Activated effector memory CD4-positive, alpha-beta T cell treated with anti-CD3 and anti-CD28 coated beads, Interleukin-2, amount 50 U/mL, for 16 hours (primary cell): Measurements from ENCODE around the gene TMEM250.

Experiments
- DNase-seq: peaks from one replicate; pipeline ENCODE4 v3.0.0-alpha.2; 2020

TMEM250 gene

DNA sequence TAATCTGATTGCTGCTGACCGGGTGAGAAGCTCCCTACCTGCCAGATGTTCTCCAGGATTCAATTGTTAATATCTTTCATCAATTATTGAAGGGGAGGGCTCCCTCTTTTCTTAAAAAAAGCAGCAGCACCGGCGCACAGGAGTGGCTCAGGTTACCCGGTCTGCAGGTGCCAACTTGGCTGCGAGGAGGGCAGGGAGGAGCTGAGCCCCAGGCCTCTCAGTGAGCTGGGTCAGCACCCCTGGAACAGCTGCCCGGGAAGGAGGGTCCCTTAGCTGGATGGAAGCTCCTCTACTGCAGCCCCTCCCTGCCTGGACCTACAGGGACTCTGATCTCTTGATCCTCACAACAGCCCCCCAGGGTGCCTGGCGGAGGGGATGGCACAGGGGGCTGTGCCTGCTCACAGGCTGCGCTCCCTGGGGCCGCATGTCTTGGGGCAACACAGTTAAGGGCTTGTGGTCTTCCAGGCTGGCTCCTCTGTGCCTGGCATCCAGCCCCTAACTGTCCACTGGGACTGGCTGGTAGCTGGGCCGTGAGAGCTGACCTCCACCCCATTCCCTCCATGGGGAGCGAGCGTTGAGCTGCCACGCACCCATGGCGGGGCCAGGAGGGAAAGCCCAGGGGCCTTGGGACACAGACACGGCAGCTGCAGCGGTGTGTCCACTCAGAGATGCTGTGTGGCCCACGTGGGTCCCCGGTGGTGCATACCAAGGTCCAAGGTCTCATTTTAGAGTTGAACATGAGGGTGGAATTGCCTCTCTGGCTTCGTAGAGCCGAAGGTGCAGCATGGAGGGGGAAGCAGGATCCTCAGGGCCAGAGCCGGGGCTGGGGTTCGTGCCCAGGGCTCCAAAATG is 28.6 kb upstream of the TMEM250 start:
- DNase-seq: no peak

DNA sequence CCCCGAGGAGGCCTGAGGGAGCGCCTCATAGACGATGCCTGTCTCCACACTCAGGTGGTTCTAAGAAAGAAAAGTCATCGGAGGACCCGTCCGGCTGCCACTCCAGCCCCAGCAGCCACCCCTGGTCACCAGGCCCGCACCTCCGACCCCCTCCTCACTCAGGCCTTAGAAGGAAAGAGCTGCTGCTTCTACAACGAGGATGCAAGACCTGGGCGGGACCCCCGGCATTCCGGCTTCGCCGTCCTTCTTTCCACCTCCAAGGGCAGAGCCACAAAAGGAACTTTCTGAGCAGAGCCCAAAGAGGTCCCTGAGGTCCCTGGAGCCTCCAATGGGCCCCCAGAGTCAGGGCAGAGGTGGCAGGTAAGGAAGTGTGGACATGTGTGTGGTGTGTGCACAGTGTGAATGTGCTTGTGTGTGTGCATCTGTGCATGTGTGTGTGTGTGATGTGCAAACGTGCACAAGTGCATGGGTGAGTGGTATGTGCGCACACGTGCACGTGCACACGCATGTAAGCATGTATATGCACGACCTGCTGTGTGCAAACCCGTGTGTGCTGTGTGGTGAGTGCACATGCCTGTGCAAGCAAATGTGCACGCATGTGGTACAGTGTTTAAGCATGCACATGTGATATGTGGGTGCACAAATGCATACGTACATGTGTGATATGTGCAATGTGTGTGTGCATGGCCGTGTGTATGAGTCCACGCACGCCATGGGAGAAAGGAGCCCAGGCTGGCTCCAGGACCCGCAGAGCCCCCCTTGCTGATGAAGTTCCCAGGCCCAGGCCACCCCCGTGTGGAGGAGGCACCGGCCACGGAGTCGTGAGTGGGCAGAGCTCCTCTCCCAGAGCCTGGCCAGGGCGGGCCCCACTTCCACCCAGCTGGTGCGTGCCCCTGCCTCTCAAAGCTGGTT is 27.7 kb upstream of the TMEM250 start:
- DNase-seq: no peak

DNA sequence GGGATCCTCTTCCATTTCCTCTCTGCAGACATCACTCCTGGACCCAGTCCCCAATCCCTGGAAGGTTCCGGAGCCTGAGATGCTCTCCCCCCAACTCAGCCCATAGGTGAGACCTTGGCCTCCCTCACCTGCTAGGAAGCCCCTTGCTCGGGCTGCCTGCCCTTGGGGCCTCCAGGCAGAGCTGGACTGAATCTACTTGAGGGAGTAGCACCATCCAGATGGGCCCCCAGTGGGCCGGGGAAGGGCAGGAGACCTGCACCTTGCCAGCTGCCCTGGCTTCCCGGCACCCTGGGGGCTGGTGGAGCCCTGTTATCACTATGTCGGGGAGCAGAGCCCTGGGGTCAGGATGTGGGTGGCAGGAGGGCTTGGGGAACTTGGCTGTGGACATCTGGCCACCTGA is 26.9 kb upstream of the TMEM250 start:
- DNase-seq: no peak

- no peak for DNase-seq
These were observed 25.8 kb upstream of the TMEM250 start for GRCh38 chr9:136144450-136144849.

DNA sequence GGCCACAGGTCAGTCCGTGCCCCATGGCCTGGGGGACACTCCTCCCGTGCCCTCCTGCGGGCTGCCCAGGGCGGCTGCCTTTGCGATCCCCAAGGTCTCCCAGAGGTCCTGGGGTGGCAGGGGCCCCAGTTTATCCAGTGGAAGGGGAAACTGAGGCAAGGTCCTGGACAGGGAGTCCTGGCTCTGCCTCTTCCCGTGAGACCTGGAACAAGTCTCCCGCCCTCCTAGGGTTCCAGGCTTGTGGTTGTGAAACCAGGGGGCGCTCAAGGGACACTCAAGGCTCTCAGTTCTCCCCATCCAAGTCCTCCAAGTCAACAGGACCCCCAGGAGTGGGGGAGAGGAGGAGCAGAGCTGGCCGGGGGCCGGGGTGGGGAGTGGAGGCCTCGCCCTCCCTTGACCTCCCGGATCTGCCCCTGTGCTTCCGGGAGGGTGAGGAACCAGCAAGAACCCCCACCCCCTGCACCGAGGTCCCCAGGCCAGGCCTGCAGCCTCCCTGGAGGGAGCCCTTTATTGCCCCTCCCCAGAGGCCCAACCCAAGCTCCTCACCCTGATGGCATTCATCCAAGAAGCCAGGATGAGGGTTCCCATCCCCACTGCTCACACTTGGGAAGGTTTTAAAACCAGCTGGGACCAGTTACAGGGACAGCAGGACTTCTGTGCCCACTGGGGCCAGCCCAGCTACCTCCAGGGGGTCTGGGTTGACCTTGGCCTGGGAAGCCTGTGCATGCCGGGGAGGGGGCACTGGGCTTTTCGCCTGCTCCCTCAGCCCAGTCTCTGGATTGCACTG is 24.7 kb upstream of the TMEM250 start:
- no peak for DNase-seq

GRCh38 chr9:136142859-136143214 is 24.2 kb upstream of the TMEM250 start:
- no peak for DNase-seq

DNA sequence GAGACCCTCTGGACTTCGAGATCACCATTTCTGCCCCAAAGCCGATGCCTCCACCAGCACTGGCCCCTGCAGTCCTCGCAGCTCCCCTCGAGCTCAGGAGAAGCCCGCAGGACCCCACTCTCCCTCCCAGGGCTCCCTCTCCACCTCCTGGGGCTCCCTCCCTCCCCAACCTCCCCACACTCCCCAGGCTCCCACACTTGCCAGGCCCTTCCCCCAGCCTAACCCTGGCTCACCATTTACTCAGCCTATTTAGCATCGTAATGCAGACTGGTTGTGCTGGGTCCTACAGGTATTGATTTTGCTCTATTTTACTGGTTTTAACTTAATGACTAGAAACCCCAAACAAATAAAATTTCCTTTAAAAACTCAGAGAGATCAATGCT is 23.7 kb upstream of the TMEM250 start:
- DNase-seq: no peak

GRCh38 chr9:136141682-136142413 is 23.2 kb upstream of the TMEM250 start:
- no peak for DNase-seq

DNA sequence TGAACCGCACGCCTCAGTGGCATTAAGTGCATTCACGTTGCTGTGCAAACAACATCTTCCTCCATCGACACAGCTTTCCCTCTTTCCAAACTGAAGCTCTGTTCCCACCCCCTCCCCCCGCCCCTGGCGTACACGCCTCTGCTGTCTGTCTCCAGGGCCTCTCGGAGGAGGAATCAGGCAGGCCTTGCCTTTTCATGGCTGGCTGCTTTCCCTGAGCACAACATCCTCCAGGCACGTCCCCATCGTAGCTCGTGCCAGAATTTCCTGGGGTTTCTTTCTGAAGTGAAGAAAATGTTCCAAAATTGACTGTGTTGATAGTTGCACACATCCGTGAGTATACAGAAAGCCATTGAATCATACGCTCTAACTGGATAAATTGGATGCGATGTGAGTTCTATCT is 22.3 kb upstream of the TMEM250 start:
- DNase-seq: no peak

DNA sequence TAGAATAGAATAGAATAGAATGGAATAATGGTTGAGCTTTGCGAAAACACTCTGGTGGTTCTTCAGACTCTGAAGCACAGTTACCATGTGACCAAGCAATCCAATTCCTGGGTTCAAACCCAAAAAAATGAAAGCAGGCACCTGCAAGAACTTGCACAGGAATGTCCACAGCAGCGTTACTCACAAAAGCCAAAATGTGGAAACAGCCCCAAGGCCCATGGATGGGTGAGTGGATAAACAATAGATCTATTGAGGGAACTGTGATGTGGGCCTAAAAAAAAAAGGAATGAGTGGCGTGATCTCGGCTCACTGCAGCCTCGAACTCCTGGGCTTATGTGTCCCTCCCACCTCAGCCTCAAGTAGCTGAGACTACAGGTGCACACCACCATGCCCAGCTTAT is 21.4 kb upstream of the TMEM250 start:
- no peak for DNase-seq

DNA sequence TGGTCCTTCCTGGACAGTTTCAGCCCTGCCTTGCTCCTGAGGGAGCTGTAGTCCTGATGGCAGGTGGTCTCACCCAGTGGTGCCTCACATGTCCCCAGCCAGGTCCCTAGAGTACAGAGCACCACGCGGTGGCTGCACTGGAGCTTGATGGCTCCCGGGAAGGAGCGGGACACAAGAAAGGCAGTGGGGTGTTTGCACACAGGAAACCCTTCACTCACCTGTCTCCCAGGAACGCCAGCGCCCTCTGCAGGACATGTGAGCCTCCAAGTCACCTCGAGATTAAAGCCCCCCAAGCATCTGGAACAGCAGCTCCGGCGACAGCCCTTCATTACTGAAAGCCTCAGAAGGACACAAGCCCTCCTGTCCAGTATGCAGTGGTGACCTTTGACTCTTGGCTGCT is 19.9 kb upstream of the TMEM250 start:
- peak; percentile 77 for DNase-seq

DNA sequence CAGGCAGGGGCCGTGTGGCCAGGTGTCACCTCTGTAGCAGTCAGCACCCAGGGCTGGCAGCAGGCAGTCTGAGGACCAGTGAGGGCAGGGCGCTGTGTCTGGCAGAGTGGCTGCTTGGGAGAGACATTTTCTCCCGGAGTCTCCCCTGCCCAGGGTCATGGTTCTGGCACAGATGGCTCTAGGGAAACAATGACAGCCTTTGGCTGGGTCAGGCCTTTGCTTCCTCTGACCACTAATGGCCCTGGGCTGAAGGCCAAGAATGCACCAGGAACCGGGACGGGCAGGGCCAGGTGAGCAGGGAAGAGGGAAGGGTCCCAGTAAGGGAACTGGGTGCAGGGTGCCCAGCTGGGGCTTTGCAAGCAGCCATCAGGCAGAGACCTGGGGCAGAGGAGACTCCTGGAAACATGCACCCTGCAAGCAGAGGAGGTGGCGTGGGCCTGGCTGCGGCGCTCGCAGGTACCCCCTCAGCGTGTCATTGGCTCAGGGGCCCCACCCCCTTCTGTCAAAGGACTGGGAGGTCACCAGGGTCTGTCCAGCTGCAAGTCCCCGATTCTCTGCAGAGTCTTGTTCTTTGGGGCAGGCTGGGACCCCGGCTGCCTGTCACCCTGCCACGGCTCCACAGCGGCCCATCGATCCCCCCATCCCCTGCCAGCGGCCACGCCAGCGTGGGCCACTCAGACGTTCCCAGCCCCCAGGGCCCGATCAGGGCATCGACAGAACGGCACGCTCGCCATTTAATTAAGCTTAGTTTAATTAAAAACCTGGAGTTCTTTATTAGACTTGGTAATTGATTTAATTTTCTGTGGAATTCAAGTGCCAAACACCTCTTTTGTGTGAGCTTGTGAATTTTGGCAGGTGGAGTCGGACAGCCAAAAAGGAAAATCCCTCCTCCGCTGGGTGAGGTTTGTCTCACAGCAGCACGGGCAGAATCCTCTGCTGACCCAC is 18.9 kb upstream of the TMEM250 start:
- no peak for DNase-seq

DNA sequence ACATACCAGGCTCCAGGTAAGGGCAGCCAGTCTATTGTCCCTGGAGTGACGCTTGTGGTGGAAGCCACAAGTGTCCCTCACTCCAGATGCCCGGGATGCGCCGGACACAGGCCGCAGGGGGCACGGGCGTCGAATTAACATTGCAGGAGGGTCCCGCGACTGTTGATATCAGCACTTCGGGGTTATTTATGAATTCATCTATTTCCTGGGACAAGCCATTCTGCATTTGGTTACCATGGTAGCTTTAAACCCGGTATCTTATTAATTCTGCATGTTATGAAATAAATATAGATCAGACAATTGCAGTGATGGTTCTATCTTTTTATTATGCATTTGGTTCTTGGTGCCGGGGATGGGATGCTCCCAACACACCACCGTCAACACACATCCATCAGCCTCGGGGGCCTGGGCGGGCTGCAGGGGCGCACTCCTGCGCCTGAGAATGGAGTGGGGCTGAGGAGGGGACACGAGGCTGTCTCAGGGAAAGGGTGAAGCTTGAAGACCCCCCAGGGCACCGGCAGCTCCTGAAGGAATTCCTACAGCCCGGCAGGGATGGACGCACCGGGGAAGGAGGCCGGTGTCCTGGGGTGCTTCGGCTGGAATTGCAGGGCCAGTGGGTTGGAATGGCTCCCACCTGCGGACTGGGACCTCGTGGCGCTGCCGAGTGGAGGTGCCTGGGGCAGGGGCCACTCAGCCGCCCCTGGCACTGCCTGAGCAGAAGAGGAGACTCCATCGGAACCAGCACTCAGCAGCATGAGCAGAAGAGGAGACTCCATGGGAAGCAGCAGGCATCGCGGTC is 17.7 kb upstream of the TMEM250 start:
- no peak for DNase-seq

- no peak for DNase-seq
These were observed 16.9 kb upstream of the TMEM250 start for GRCh38 chr9:136135326-136136126.

DNA sequence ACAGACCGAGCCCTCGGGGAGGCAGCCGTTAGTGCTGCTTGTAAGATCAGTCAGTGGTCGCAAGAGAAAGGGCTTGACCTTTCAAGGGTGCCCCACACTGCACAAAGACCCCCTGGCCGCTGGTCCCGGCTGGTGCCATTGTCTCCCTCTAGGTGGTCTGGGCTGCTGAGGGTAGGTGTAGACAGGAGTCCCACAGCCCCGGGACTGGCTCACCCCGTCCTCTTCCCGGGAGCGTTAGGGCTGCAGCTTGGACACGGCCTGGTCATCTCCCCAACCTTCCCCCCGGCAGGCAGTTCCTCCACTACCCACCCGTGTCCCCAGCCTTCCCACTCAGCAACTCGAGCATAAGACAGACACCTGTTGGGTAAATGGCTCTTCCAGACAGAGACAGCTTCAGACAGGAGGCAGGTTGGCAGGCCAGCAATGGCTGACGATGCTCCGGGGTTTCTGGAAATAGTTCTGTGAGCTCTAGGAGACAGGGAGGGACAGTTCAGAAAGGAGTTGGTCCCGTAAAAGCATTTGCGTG is 15.3 kb upstream of the TMEM250 start:
- no peak for DNase-seq

- DNase-seq: no peak
These were observed 14.7 kb upstream of the TMEM250 start for GRCh38 chr9:136133191-136133958.

DNA sequence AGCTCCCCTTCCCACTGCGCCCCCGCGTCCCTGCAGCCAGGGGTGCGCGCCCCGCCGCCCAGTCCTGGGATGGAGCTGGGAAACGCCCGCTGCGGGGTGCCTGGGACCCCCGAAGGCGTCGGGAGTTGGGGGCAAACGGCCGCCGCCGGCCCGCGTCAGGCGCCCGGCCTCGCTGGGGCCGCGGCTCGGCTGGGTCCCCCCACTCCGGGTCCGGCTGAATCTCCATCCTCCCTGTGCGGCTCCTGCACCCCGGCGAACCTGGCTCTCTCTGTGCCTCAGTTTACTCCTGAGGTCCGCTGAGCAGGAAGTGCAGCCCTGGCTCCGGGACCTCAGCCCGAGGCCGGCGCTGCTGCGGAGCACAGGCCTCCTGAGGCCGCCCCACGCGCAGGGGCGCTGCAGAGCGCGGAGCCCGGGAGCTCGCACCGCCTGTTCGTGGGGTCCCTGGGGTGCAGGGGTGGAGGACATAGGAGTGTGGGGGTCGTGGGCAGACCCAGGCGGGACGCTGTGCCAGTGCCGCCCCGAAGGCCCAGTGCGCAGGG is 13.9 kb upstream of the TMEM250 start:
- no peak for DNase-seq
